GM19193 (cell line): ENCODE results near the gene C4A.

Experiments used
- POLR2A ChIP-seq: IDR thresholded peaks from 4 replicates; pipeline ENCODE4 v1.6.1; 2011; ENCODE audit not compliant: insufficient read depth, insufficient read length; ENCODE audit errors: extremely low read depth

Gene C4A

DNA sequence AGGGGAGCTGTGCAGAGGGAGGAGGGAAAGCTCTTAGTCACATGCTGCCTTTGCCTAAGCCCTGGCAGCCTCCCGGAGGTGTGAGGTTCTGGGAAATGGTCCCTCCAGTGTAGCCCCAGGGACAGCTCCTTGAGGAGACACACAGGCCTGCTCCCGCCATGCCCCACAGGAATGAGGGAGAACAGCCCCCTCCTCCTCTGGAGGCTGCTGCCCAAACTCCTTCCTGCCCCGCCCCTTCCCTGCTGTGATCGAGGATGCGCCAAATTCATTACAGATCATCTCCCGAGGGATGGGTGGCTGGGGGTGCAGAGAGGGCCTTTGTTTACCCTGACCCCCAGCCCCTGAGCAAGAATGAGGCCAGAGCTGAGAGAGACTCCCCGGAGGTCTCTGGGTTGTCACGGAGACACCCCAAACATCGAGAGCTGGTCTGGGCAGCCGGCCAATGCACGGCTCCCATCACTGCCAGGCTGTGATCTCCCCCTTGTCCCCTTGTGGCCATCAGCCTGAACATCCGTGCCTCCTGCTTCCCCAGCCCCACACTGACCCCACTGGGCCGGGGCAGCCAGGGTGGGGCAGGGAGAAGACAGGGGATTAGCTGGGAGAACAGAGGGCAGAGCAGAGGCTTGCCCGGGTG, 64.7 kb downstream of the C4A start:
- no peak for TF ChIP-seq POLR2A

DNA sequence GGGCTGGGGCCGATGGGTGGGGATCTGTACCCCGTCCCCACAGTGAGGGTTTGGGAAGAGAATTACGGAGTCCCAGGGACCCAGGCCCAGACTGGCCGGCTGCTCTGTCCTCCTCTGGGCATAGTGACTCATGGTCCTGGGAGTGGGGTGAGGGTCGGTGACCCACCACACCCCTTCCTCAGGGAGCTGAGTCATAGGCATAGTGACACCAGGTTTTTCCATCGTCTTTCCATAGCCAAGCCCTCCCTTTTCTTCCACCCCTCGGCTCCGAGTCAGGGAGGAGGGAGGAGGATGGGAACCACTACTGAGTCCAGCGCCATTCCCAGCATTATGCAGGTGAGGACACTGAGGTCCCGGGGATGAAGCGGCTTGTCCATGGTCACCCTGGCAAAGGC, 65.2 kb downstream of the C4A start:
- no peak for TF ChIP-seq POLR2A

DNA sequence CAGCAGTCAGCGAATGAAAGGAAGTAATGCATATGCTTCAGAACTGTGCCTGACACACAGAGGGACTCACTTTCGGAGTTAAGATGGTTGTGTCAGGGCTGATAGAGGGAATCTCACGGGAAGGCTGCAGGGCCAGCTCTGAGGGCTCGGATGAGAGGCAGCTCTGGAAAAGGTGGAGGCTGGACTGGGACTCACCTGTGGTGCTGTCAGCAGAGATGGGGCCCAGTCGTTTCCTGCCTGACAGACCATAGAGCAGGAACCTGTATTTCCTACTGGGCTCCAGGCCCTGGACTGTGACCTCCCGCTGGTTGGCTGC, 65.6 kb downstream of the C4A start:
- TF ChIP-seq POLR2A = no peak

DNA sequence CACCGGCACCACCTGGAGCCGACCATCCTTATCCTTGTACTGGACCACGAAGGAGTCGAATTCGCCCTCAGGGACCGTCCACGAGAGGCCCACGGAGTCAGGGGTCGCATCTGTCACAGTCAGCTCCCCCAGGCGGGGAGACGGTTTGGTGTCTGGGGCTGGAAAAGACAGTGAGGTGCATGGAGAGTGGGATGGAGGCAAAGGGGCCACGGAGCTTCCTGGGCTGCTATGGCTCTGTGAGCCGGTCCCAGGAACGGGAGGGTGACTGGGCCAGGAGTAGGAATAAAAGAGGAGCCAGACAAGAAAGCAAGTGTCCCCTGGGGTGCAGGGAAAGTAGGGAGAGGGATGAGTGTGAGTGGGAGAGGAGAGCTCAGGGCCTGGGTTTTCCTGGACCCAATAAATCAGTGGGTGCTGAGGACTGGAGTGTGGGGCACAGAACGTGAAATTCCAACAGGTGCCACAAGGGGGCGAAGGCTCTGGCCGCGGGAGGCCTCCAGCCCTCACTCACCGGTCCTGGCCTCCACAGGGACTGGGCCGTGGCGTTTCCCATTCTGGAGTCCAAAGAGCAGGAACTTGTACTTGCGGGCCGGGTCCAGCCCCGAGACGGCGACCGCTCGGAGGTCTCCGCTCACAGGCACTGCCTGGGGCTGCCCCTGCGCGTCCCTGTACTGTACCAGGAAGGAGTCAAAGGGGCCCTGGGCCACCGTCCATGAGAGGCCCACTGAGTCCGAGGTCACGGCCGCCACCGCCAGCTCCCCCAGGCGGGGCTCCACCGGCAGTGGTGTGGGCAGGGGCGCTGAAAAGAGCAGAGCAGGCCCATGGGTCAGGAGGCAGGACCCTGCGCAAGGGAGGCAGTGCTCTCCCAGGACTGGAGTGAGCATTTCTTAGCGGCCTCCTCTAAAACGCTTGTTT, 66.3 kb downstream of the C4A start:
- no peak for TF ChIP-seq POLR2A

DNA sequence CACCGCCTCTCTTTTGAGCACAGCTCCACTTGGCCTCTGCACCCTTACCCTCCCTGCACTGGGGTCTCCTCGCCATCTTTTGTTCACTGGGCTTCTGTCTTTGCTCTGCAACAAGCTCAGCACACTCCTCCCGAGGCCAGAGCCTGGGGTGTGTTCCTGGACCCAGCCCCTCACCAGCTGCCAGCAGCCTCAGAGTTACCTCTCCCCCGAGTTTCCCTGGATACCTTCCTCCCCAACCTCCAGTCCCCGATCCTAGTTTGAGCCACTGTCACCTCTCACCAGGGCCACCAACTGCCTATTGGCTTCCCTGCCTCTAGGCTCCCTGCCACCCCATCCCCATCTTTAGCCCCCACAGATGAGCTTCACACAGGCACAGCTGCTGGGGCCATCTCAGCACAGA, 68.7 kb downstream of the C4A start:
- no peak for TF ChIP-seq POLR2A
